T-helper 2 cell treated with Interferon-gamma antibody and Interleukin-4, amounts not matched to agents 100 ng/mL and 5 ng/mL, for 36 hours (primary cell): Measurements from ENCODE around the gene DCP2. TPM values are rescaled to one million over a fixed set of nuclear protein-coding genes. Genes with fewer than 3 reads are reported as not detected.

Experiments
- intact Hi-C: fragments of 100-400 bp; cut with micrococcal nuclease; formaldehyde crosslinking; loops from one replicate; pipeline ENCODE4 v1.15.1; 2023
- total RNA-seq: library from RNA; stranded (reverse); gene quantifications from 2 replicates; pipeline ENCODE4 v1.2.3, GENCODE V29; 2022

Gene DCP2
- total RNA-seq, 1 donor from 2014 or later, result 99.1 TPM

DNA sequence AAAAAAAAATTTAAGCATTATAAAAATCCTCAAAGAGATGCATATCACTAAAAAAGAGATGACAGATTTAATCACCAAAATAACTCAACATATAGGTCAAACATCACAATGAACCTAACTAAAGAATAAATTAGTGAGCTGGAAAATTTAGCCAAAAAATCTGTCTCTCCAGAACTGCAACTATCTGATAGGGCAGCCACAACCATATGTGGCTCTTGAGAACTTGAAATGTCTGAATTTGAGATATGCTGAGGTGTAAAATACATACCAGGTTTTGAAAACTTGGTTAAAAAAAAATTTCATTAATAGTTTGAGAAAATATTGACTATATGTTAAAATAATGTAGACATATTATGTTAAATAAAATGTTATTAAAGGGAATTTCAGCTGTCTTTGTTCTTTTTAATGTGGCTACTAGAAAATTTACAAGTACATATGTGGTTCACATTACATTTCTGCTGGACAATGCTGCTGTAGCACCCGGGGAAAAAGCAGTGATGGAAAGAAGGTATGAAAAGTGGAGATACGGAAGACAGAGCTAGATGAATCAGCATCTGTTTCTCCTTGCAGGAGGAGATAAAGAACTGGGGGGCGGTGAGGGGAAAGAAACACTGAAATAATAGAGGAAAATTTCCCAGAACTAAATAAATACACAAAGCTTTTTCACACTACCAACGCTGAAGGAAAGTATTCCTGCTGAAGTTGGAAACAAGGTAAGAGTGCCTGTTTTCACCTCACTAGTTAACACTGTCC is 66.1 kb downstream of the DCP2 start:
- intact Hi-C loops, result no loop called here

DNA sequence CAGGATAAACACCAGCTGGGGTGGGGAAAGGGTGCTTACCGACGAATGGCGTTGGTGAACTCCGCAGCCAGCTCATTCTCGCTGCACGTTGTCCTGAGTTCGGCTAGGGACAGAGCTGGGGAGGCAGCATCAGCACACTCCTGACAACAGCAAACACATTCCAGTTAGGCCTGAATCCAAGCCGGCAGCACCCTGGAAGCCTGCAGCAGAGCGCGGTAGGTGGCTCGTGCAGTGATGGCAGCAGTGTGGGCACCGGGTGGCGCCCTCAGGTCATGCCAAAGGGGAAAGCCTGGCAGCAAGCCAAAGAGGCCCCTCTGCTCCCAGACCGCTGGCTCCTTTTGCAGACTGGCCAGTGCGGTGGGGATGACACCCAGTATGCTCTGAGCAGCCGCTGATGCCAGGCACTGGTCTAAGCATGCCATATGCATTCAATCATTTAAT is 66.9 kb downstream of the DCP2 start:
- intact Hi-C loops, result no loop called here

DNA sequence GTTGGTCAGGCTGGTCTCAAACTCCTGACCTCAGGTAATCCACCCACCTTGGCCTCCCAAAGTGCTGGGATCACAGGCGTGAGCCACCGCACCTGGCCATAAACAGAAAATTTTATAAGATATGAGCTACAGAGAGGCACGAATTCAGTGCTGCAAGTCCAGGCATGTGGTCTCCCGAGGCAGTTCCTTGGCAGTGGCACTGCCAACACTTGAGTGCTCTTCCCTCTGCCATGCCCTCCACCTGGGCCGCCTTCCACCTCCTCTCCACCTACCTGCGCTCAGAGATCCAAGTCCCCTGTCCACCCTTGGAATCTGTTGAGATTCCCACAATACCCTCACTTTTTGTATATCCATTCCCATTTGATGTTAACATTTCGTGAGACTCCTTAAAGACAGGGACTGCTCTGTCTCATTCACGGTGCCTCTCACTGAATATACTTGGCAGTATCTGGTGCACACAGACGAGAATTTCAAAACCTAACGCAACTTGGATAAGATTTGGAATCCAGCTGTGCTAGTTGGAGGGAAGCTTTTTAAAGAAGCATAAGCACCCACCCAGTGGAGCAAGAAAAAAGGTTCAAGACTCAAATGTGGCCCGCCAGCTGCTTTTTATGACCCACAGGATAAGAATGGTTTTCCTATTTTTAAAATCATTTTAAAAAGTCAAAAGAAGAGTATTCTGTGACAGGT is 68.3 kb downstream of the DCP2 start:
- intact Hi-C loops, result no loop called here

DNA sequence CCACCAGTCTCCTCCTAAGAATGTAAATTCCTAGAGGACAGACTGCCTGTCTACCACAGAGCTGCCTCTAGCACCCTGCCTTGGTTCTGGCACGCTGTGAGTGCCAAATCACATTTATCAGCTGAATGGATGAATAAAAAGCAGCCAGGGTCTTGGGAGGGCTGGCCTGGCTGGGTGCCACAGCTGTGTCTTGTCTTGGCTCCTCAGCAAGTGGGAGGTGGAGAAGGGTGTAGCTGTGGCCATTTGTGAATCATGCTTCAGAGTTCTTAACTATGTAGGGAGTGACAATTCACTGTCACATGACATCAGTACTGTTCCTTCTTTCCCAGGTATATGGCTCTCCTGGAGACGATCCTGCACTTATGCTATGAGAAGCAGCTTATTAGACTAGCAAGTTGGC is 70.6 kb downstream of the DCP2 start:
- intact Hi-C loops, result no loop called here

- intact Hi-C loops, result no loop called here
Measured at GRCh38 chr5:113047733-113048652, 71.4 kb downstream of the DCP2 start.

- intact Hi-C loops, result no loop called here
Measured at GRCh38 chr5:113048931-113049330, 72.3 kb downstream of the DCP2 start.

DNA sequence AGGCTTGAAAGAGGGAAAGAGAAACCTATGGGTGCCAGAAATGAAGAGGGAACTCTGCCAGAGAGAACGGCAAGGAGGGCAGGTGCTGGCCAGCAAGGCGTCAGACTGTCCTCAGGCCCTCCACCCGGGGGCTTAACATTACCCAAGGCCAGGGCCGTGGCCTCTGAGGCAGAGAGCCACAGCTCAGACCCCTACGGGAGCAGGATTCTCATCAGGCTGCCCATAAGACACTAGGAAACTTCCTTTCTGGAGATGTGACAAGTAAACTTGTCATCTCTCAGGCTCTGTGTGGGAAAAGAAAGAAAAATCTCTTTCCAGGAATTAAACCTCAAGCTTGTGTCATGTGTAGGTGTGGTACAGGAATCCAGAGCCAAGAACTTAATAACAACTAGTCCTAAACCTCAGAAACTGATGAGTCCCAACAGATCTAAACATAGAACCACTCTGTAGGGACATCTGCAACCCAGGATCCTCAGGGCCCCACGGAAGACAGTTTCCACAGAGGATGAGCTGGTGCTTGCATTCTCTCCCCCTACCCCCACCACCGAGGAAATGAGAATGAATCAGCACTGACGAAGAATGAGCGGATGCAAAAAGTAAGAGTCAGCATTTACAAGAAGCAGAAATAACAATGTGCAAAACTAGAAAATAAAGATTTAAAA is 74.3 kb downstream of the DCP2 start:
- intact Hi-C loops, result no loop called here

DNA sequence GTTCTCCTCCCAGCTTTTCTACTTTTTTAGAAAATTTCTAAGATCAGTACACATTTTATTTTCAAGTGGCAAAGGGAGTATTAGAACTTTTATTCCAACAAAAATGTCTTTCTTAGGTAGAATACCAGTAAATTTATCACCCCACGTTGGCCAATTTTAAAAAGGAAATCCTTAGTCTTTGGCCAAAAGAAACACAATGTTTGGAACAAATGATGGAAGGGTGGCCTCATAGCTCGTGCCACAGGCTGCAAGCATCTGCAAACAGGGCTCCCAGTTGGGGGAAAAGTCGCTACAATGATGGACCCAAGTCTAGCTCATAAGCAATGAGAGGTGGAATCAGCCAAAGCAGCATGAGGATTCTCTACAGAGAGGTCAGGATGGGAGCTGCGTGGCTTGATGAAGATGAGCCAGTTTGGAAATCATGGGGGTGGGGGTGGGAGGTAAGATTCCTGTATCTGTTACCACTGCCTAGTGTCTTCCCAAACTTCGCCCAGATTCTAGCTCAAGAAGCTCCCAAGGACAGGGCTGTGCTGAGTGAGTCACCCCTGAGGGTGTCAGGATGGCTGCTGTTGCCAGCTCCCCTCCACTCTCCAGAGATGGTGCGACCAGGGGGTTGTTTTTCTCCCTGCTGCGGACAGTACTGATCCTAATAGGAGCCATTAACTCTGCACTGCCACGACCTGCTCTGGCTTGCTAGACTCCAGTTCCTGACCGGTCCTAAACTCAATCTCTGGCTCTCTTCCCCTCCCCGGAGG is 75.6 kb downstream of the DCP2 start:
- intact Hi-C loops, result no loop called here

- intact Hi-C loops, result no loop called here
Measured at GRCh38 chr5:113053511-113053995, 77.0 kb downstream of the DCP2 start.

DNA sequence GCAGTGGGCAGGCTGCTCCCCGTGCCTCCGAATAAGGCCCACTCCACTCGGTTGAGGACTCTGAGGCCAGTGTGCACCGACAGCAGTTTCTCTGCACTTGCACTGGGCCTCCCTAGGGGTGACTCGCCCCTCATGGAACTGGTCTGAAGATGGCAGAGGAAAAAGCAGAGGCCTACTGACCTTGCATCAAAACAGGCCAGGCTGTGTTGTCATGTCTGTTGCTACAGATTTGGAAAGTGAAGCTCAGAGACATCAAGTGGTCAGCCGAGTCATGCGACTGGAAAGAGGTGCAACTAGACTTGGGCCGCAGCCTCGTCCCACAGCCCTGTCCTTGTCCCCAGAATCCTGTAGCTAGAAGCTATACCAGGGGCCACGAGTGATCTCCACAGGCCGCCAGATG is 78.3 kb downstream of the DCP2 start:
- intact Hi-C loops, result no loop called here

- intact Hi-C loops, result no loop called here
Measured at GRCh38 chr5:113056988-113057387, 80.4 kb downstream of the DCP2 start.

GRCh38 chr5:113057557-113057984 is 81.0 kb downstream of the DCP2 start:
- intact Hi-C loops, result no loop called here

GRCh38 chr5:113058269-113058668 is 81.7 kb downstream of the DCP2 start:
- intact Hi-C loops, result no loop called here

DNA sequence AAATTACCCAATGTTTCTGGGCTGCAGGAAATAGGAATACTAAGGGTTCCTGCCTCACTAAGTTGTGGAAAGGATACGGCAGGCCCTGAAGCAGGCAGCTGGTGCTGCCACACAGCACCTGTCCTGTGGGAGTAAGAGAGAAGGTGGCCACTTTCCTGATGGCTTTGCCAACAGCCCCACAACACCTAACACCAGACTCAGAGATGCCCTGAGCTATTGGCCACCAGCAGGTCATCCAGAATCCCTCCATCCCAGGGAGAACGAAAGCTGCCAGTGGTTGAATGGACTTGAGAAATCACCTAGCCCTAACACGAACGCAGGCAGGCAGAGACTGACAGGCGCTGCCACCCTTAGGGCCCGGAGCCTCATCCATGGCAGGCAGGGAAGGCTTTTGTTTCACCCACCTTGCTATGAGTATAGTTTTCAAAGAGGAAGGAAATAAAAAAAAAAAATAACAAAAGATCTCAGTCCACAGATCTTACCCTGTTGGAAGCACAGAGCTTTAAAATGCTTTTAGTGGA is 82.2 kb downstream of the DCP2 start:
- intact Hi-C loops, result no loop called here

- intact Hi-C loops, result loop anchor here (5.0 kb wide), 2 partner anchors 37 to 62 kb away; no protein-coding TSS in a partner anchor
Measured at GRCh38 chr5:113059232-113060040, 82.8 kb downstream of the DCP2 start.

DNA sequence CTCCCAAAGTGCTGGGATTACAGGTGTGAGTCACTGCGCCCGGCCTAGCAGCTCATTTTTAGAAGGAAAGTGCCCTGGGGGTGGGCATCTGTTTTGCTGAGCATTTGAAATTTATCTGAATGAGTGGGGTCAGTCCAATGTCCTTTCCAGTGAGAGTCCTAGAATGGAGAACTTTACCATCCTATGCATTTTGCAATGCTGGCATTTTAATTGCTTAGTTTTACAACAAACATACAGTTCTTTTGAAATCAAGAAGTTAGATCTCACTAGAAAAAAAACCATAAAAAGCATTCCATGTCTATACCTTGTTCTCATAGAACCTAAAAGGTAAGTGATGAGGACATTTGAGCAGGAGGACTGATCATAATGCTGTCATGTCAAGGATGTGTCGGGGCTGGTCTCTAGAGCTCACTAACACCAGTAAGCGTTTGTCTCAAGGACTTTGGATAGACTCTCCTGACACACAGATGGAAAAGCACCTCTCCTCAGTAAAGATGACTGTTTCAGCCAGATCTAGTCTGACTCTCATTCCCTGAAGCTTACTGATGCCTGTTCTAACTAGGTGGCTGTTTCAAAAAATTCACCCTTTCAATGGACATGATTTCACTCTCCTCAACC is 83.9 kb downstream of the DCP2 start:
- intact Hi-C loops, result loop anchor here (5.0 kb wide), 2 partner anchors 38 to 63 kb away; no protein-coding TSS in a partner anchor

- intact Hi-C loops, result loop anchor here (5.0 kb wide), 2 partner anchors 40 to 65 kb away; no protein-coding TSS in a partner anchor
Measured at GRCh38 chr5:113061846-113062780, 85.5 kb downstream of the DCP2 start.
